Measurements from ENCODE around the gene TMPRSS2. TPM values are rescaled to one million over a fixed set of nuclear protein-coding genes. Genes with fewer than 3 reads are reported as not detected.

Gene TMPRSS2
- total RNA-seq, 1 experiment from 2014 or later, result 1.1 TPM

GRCh38 chr21:41435706-41436105 lies 72.3 kb downstream of the TMPRSS2 start:
- Histone ChIP-seq H3K27ac (ENCODE audit: low read depth, low read length) (no peak overlapping the region), H3K9me3 (ENCODE audit: control insufficient read depth in 1 of 2, insufficient read depth in 1 of 2, low read depth in 1 of 2, low read length in 2 of 2) (peaks cover 0 to 9% of the 10 kb centered on the region in 2 experiments; a peak in 2 of 4 replicates), H3K4me3 (replicated peaks in 1 of 2; ENCODE audit: low read depth in 1 of 2, low read length in 2 of 2) (no peak overlapping the region), H3K9me2 (ENCODE audit: insufficient read depth) (no peaks in the 10 kb centered on the region), H3K4me2 (ENCODE audit: low read length) (no peak overlapping the region), H2AFZ (ENCODE audit: low read depth, low read length, poor library complexity, severe bottlenecking) (no peak overlapping the region), H3K36me3 (ENCODE audit: control insufficient read depth in 1 of 2, insufficient read depth in 2 of 2, low read length in 2 of 2) (no peaks in the 10 kb centered on the region), H3K79me2 (ENCODE audit: insufficient read depth, low read length) (no peaks in the 10 kb centered on the region), H4K20me1 (ENCODE audit: insufficient read depth) (no peaks in the 10 kb centered on the region), H3K27me3 (ENCODE audit: insufficient read depth, low read length) (no peaks in the 10 kb centered on the region), H3K4me1 (ENCODE audit: control insufficient read depth in 1 of 2, insufficient read depth in 2 of 2, low read length in 2 of 2) (no peaks in the 10 kb centered on the region), H3K9ac (ENCODE audit: low read length) (no peak overlapping the region)
- BruUV-seq (replicated peaks), result no TSS peak
- ATAC-seq (no peak), DNase-seq (ENCODE audit: low read depth, low spot score) (no peak)
- CTCF ChIA-PET, result no interaction called here
- TF ChIP-seq REST (IDR thresholded peaks at IDR 0.05; ENCODE audit: low read depth) (no peak), POLR2A (IDR thresholded peaks at IDR 0.05; ENCODE audit: borderline replicate concordance, extremely low read depth, insufficient read depth, insufficient read length) (no peak), SRF (IDR thresholded peaks at IDR 0.05; ENCODE audit: low read depth) (no peak), SP1 (IDR thresholded peaks at IDR 0.05; ENCODE audit: low read depth) (no peak), MAX (IDR thresholded peaks at IDR 0.05) (no peak), YY1 (IDR thresholded peaks at IDR 0.05; ENCODE audit: extremely low read depth, insufficient replicate concordance, low read depth, low read length) (no peak), FOSL1 (IDR thresholded peaks at IDR 0.05; ENCODE audit: low read depth) (no peak), CBX3 (IDR thresholded peaks at IDR 0.05; ENCODE audit: low read depth) (no peak), JUND (IDR thresholded peaks at IDR 0.05) (no peak), EZH2phosphoT487 (IDR thresholded peaks at IDR 0.05; ENCODE audit: borderline replicate concordance) (no peak), ZFX (IDR thresholded peaks at IDR 0.05) (no peak), EGR1 (IDR thresholded peaks at IDR 0.05; ENCODE audit: low read depth) (no peak), ZBTB33 (IDR thresholded peaks at IDR 0.05; ENCODE audit: extremely low read depth, insufficient replicate concordance, low read length) (no peak), CEBPB (IDR thresholded peaks at IDR 0.05; ENCODE audit: low read depth) (no peak)
- intact Hi-C loops (cut with micrococcal nuclease), result no loop called here
- POLR2A ChIA-PET, result no interaction called here
- RAD21 ChIA-PET (ENCODE audit: low non-redundant PET in 1 of 2, low total read pairs in 2 of 2, uncharacterized antibody in 2 of 2, unreplicated experiment in 2 of 2), result no interaction called here

Measured in HCT116 (cell line).